GM23248 (cell line): ENCODE measurements around the gene PCBP3. TPM values are rescaled to one million over a fixed set of nuclear protein-coding genes. Genes with fewer than 3 reads are reported as not detected.
"Not testable (repeated sequence)": the region's sequence is repeated elsewhere in the genome, so short reads cannot be mapped to it uniquely, and the experiment has no call there.

ENCODE experiments used
- DNase-seq: peaks from one replicate; pipeline ENCODE4 v3.0.0-alpha.2; 2015
- H2AFZ ChIP-seq: fragments of 200-600 bp; sonication (generic); 2 replicates; pipeline ENCODE4 v1.6.1; 2016; ENCODE audit warnings: antibody characterized with exemption
- H3F3A ChIP-seq: fragments of 200-600 bp; sonication (generic); 2 replicates; pipeline ENCODE4 v1.6.1; 2016; ENCODE audit warnings: mild to moderate bottlenecking, antibody characterized with exemption, mixed run types; ENCODE audit not compliant: insufficient read depth
- H3K27ac ChIP-seq: fragments of 200-600 bp; sonication (generic); 2 replicates; pipeline ENCODE4 v1.5.1; 2016; ENCODE audit warnings: mild to moderate bottlenecking
- H3K27me3 ChIP-seq: fragments of 200-600 bp; sonication (generic); replicated peaks from 2 replicates; pipeline ENCODE4 v1.6.1; 2016; ENCODE audit warnings: mild to moderate bottlenecking; ENCODE audit not compliant: insufficient read depth
- H3K36me3 ChIP-seq: fragments of 200-600 bp; sonication (generic); 2 replicates; pipeline ENCODE4 v1.6.1; 2016; ENCODE audit warnings: low read depth, mild to moderate bottlenecking
- H3K4me1 ChIP-seq: fragments of 200-600 bp; sonication (generic); 2 replicates; pipeline ENCODE4 v1.6.1; 2016; ENCODE audit warnings: mild to moderate bottlenecking; ENCODE audit not compliant: insufficient read depth
- H3K4me2 ChIP-seq: fragments of 200-600 bp; sonication (generic); one replicate; pipeline ENCODE4 v1.6.1; 2016; ENCODE audit warnings: mild to moderate bottlenecking; ENCODE audit not compliant: unreplicated experiment
- H3K4me3 ChIP-seq: fragments of 200-600 bp; sonication (generic); 2 replicates; pipeline ENCODE4 v1.5.1; 2016; ENCODE audit warnings: mild to moderate bottlenecking
- H3K79me2 ChIP-seq: fragments of 200-600 bp; sonication (generic); 2 replicates; pipeline ENCODE4 v1.6.1; 2016; ENCODE audit warnings: mild to moderate bottlenecking; ENCODE audit not compliant: insufficient read depth
- H3K9ac ChIP-seq: fragments of 200-600 bp; sonication (generic); 2 replicates; pipeline ENCODE4 v1.6.1; 2016; ENCODE audit warnings: mild to moderate bottlenecking
- H3K9me2 ChIP-seq: fragments of 200-600 bp; sonication (generic); 2 replicates; pipeline ENCODE4 v1.6.1; 2016; ENCODE audit warnings: mixed run types, mild to moderate bottlenecking, moderate library complexity; ENCODE audit not compliant: insufficient read depth
- H3K9me3 ChIP-seq: fragments of 200-600 bp; sonication (generic); one replicate; pipeline ENCODE4 v1.6.1; 2017; ENCODE audit warnings: low read depth
- H4K20me1 ChIP-seq: fragments of 200-600 bp; sonication (generic); 2 replicates; pipeline ENCODE4 v1.6.0; 2016; ENCODE audit not compliant: insufficient read depth
- EZH2 ChIP-seq: fragments of 200-600 bp; sonication (generic); IDR thresholded peaks from 2 replicates; pipeline ENCODE4 v1.6.1; 2018; ENCODE audit warnings: antibody characterized with exemption, mild to moderate bottlenecking; ENCODE audit not compliant: insufficient read depth, poor library complexity, severe bottlenecking
- EZH2phosphoT487 ChIP-seq: fragments of 200-600 bp; sonication (generic); IDR thresholded peaks from 2 replicates; pipeline ENCODE4 v1.6.1; 2018; ENCODE audit warnings: antibody characterized with exemption, moderate library complexity, mild to moderate bottlenecking, low read depth; ENCODE audit not compliant: insufficient read depth
- WGBS, 2 experiments: methylation state at CpG; one replicate each; pipeline ENCODE4 v1.1.6; 2015 to 2017; ENCODE audit warnings: low lambda C conversion rate in 2 of 2, low coverage in 1 of 2; ENCODE audit errors: missing lambda C conversion rate in 2 of 2; 5-methylcytosine and 5-hydroxymethylcytosine counted together
- in situ Hi-C: fragments of 300-500 bp; cut with MboI; formaldehyde crosslinking; loops from 2 replicates; pipeline ENCODE4 v1.15.0; 2020
- polyA plus RNA-seq: library from polyadenylated mRNA; unstranded; fragments of >200 nt; fragmentation: Nextera tagmentation; extraction: Ambion mirVana; gene quantifications from 2 replicates; pipeline ENCODE4 v1.2.1, GENCODE V29; 2016
- total RNA-seq: library from RNA; depleted of rRNA; stranded (reverse); fragments of >200 nt; shearing (Covaris generic); gene quantifications from 2 replicates; pipeline ENCODE4 v1.2.3, GENCODE V29; 2014

The PCBP3 gene
- total and polyA plus RNA-seq, 2 experiments from 2014 or later: 0.32 to 1.3 TPM

DNA sequence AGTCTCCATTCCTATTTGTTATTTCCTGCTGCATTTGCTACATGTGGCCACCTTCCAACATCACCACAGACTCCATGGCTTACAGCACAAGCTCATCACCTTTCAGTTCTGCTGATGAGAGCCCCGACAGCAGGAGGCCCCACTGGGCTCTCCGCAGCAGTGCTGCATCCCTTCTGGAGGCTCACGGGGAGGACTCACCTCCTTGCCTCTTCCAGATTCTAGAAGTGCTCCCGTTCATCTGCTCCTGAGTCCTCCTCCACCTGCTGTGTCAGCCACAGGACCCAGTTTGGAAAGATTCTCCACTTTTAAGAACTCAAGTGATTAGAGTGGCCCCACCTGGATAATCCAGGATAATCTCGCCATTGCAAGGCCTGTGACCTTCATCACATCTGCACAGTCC, 167.6 kb downstream of the PCBP3 start:
- Histone ChIP-seq H3K27me3 (no peaks in the 10 kb centered on the region), H3K9me3 (no peaks in the 10 kb centered on the region), H3F3A (peaks cover 14% of the 10 kb centered on the region), H3K4me2 (no peak overlapping the region), H2AFZ (no peak overlapping the region), H3K4me1 (no peaks in the 10 kb centered on the region), H3K79me2 (no peaks in the 10 kb centered on the region), H4K20me1 (no peaks in the 10 kb centered on the region), H3K27ac (no peak overlapping the region), H3K9me2 (no peaks in the 10 kb centered on the region), H3K4me3 (no peak overlapping the region), H3K36me3 (no peaks in the 10 kb centered on the region), H3K9ac (no peak overlapping the region)
- 57 to 71% methylated on average over 5 of the region's 5 CpGs for WGBS, 2 experiments
- TF ChIP-seq EZH2: no peak
- no peak for DNase-seq
- in situ Hi-C loops: no loop called here

DNA sequence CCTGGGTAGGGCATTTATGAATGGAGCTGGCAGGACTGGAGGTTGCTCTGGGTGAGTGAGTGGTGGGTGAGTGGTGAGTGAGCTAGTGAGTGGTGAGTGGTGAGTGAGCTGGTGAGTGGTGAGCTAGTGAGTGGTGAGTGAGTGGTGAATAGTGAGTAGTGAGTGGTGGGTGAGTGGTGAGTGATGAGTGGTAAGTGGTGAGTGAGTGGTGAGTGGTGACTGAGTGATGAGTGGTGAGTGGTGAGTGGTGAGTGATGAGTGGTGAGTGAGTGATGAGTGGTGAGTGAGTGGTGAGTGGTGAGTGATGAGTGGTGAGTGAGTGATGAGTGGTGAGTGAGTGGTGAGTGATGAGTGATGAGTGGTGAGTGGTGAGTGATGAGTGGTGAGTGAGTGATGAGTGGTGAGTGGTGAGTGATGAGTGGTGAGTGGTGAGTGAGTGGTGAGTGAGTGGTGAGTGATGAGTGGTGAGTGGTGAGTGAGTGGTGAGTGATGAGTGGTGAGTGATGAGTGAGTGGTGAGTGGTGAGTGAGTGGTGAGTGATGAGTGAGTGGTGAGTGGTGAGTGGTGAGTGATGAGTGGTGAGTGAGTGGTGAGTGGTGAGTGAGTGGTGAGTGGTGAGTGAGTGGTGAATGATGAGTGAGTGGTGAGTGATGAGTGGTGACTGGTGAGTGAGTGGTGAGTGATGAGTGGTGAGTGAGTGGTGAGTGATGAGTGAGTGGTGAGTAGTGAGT, 170.8 kb downstream of the PCBP3 start:
- Histone ChIP-seq H3K4me1 (peaks cover 14% of the 10 kb centered on the region), H3F3A (peaks cover 26% of the 10 kb centered on the region)
- H3K9ac ChIP-seq, H3K4me2 ChIP-seq, H3K9me3 ChIP-seq, in situ Hi-C loops, H3K4me3 ChIP-seq, H3K27ac ChIP-seq, H4K20me1 ChIP-seq, H2AFZ ChIP-seq, H3K79me2 ChIP-seq, H3K27me3 ChIP-seq, DNase-seq, H3K9me2 ChIP-seq, H3K36me3 ChIP-seq: not testable (repeated sequence)

DNA sequence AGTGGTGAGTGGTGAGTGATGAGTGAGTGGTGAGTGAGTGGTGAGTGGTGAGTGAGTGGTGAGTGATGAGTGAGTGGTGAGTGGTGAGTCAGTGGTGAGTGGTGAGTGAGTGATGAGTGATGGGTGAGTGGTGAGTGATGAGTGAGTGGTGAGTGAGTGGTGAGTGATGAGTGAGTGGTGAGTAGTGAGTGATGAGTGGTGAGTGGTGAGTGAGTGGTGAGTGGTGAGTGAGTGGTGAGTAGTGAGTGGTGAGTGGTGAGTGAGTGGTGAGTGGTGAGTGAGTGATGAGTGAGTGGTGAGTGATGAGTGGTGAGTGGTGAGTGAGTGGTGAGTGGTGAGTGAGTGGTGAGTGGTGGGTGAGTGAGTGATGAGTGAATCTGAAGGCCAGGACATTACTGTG, 172.3 kb downstream of the PCBP3 start:
- H3K27ac ChIP-seq, in situ Hi-C loops, DNase-seq, H3K36me3 ChIP-seq, H3K27me3 ChIP-seq, H3K4me2 ChIP-seq, H2AFZ ChIP-seq, H3K4me3 ChIP-seq, H4K20me1 ChIP-seq, H3K9ac ChIP-seq, H3K9me2 ChIP-seq, H3K9me3 ChIP-seq, H3K79me2 ChIP-seq: not testable (repeated sequence)
- peaks cover 15% of the 10 kb centered on the region for H3K4me1 ChIP-seq
- H3F3A ChIP-seq: peaks cover 27% of the 10 kb centered on the region

DNA sequence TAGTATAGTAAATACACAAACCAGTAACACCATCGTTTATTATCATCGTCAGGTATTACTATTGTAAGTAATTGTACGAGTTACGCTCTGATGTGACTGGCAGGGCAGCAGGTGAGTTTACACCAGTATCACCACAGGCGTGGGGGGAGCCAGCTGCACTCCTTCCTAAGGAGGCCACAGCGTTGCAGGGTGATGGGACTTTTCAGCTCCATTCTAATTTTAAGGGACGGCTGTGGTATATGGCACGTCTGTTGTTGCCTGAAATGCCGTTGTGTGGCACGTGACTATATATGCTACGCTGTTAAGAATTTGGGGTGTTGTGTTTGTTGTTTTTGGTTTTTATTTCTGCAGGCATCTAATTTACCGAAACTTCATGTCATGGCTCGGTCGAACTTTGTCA, 173.3 kb downstream of the PCBP3 start:
- H3K9me2 ChIP-seq: no peaks in the 10 kb centered on the region
- no peak overlapping the region for H3K4me2 ChIP-seq
- DNase-seq: no peak
- H3K27me3 ChIP-seq: no peaks in the 10 kb centered on the region
- H3F3A ChIP-seq: peaks cover 27% of the 10 kb centered on the region
- no peak for TF ChIP-seq EZH2phosphoT487
- no peak for TF ChIP-seq EZH2
- H3K79me2 ChIP-seq: no peaks in the 10 kb centered on the region
- in situ Hi-C loops: no loop called here
- H4K20me1 ChIP-seq: no peaks in the 10 kb centered on the region
- no peak overlapping the region for H3K27ac ChIP-seq
- H3K9me3 ChIP-seq: no peaks in the 10 kb centered on the region
- H3K4me3 ChIP-seq: no peak overlapping the region
- no peak overlapping the region for H3K9ac ChIP-seq
- no peaks in the 10 kb centered on the region for H3K36me3 ChIP-seq
- 92 to 94% methylated on average over 14 of the region's 14 CpGs for WGBS, 2 experiments
- peaks cover 15% of the 10 kb centered on the region for H3K4me1 ChIP-seq
- H2AFZ ChIP-seq: no peak overlapping the region

DNA sequence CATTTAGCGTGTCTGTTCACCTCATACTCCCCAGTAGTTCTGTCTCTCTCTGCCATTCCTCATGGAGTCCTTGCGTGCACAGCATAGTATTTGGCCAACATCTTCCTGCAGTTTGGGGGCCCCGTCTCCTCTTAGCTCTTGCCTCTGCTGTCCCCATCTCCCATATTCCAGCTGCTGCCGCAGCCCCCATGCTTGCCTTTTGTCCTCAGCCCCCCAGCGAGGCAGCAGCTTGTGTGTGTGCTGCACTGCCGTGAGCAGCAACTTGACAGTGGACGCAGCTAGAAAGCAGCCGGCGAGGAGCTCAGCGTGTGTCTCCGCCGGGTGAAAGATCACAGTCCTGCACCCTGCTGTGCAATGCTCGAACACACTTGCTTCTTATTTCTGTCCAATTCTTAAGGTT, 173.8 kb downstream of the PCBP3 start:
- Histone ChIP-seq H2AFZ (no peak overlapping the region), H3K9ac (no peak overlapping the region), H3K27ac (no peak overlapping the region), H3K4me1 (peaks cover 15% of the 10 kb centered on the region), H3K27me3 (no peaks in the 10 kb centered on the region; the same call in 1 of the 2 replicates), H3K9me3 (no peaks in the 10 kb centered on the region), H3K36me3 (no peaks in the 10 kb centered on the region), H3K9me2 (no peaks in the 10 kb centered on the region), H3K4me3 (no peak overlapping the region), H3K4me2 (no peak overlapping the region), H3K79me2 (no peaks in the 10 kb centered on the region), H4K20me1 (no peaks in the 10 kb centered on the region), H3F3A (peaks cover 27% of the 10 kb centered on the region)
- 58 to 59% methylated on average over 13 of the region's 13 CpGs for WGBS, 2 experiments
- DNase-seq: no peak
- in situ Hi-C loops: no loop called here
- TF ChIP-seq EZH2phosphoT487: no peak
- no peak for TF ChIP-seq EZH2
